Suprapubic skin (tissue), 3 donors: ENCODE results near the gene QKI.

Source experiments
- CTCF ChIP-seq, 2 donors: fragments of 200-600 bp in 1 of 2; fragments of 450-650 bp in 1 of 2; sonication (generic) in 1 of 2; IDR thresholded peaks; one replicate each; pipeline ENCODE4 v1.5.1; 2016 to 2019; ENCODE audit warnings: antibody characterized with exemption in 2 of 2, mild to moderate bottlenecking in 1 of 2, moderate library complexity in 1 of 2
- POLR2A ChIP-seq, 2 donors: fragments of 450-650 bp; IDR thresholded peaks; one replicate each; pipeline ENCODE4 v1.6.1; 2017; ENCODE audit warnings: antibody characterized with exemption in 2 of 2, mild to moderate bottlenecking in 2 of 2, moderate library complexity in 2 of 2

GRCh38 chr6:163592872-163593271, 178.4 kb downstream of the QKI start:
- TF ChIP-seq CTCF (IDR thresholded peaks at IDR 0.05) (no peak), POLR2A (IDR thresholded peaks at IDR 0.05) (no peak)
